Colonic mucosa (tissue), 4 donors: ENCODE measurements around the gene PPP1R8. TPM values are rescaled to one million over a fixed set of nuclear protein-coding genes. Genes with fewer than 3 reads are reported as not detected.

Experiments
- DNase-seq: peaks from one replicate; pipeline ENCODE4 v3.0.0-alpha.2; 2020
- H3K27ac ChIP-seq: fragments of 200-600 bp; one replicate; pipeline ENCODE4 v1.8.0; 2021
- H3K27me3 ChIP-seq: fragments of 200-600 bp; one replicate; pipeline ENCODE4 v1.8.0; 2021
- H3K36me3 ChIP-seq: fragments of 200-600 bp; one replicate; pipeline ENCODE4 v1.8.0; 2021
- H3K4me1 ChIP-seq: fragments of 200-600 bp; one replicate; pipeline ENCODE4 v1.8.0; 2021; ENCODE audit warnings: mild to moderate bottlenecking
- H3K4me3 ChIP-seq: fragments of 200-600 bp; one replicate; pipeline ENCODE4 v1.8.0; 2021
- H3K9ac ChIP-seq, 2 donors: one replicate each; pipeline ENCODE4 v1.7.0; 2013; ENCODE audit warnings: control low read depth in 2 of 2, low read depth in 2 of 2, low read length in 2 of 2
- H3K9me3 ChIP-seq: fragments of 200-600 bp; one replicate; pipeline ENCODE4 v1.8.0; 2021
- CTCF ChIP-seq: fragments of 200-600 bp; IDR thresholded peaks from one replicate; pipeline ENCODE4 v1.8.0; 2022; ENCODE audit warnings: antibody characterized with exemption, mild to moderate bottlenecking
- intact Hi-C: fragments of 100-400 bp; cut with DNase I; formaldehyde crosslinking; loops from one replicate; pipeline ENCODE4 v1.14.1; 2022
- total RNA-seq, 2 donors: library from RNA; stranded (reverse); fragmentation: NEBNext Ultra II Directional in 1 of 2; extraction: Animal tissue kit (Norgen Biotek cat#: 25700) in 1 of 2; gene quantifications; one replicate each; pipeline ENCODE4 v1.2.1, GENCODE V29; 2021
- donor health status: healthy.
- donor health status: DM: no; HTN: no; CAD: no.
- donor health status: DM: no; HTN: no; CAD: no.

The PPP1R8 gene
- total RNA-seq, 2 donors from 2014 or later: 31.8 to 39.2 TPM

DNA sequence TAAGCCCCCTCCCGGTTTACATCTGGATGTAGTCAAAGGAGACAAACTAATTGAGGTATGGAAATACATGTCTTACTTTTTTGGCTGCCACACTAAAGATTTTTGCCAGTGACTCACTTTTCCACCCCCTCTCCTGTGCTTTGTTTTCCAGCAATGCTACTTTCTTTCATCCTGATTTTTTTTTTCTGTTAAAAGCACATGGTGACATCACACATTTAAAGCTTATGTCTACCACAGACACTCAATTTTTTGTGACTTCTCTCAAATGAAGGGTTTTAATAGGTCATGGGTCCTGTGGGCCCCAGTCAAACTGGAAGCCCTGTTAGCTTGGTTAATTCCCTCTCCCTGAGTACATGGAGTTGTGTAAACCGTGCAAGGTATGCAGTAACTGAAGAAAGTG, 2.2 kb downstream of the PPP1R8 start:
- H3K9ac ChIP-seq: no peak overlapping the region
- intact Hi-C loops: no loop called here

GRCh38 chr1:27833470-27833869, 2.9 kb downstream of the PPP1R8 start:
- intact Hi-C loops: no loop called here
- H3K4me1 ChIP-seq: peaks cover 8% of the 10 kb centered on the region
- TF ChIP-seq CTCF: no peak
- no peak overlapping the region for H3K4me3 ChIP-seq
- no peaks in the 10 kb centered on the region for H3K9me3 ChIP-seq
- no peaks in the 10 kb centered on the region for H3K36me3 ChIP-seq
- H3K27ac ChIP-seq: no peak overlapping the region
- no peak for DNase-seq
- no peak overlapping the region for H3K9ac ChIP-seq
- no peaks in the 10 kb centered on the region for H3K27me3 ChIP-seq

More for the DNA sequence above, 2.2 kb downstream of the PPP1R8 start:
- Histone ChIP-seq H3K27ac (no peak overlapping the region), H3K36me3 (no peaks in the 10 kb centered on the region), H3K9me3 (no peaks in the 10 kb centered on the region), H3K4me3 (no peak overlapping the region), H3K27me3 (no peaks in the 10 kb centered on the region), H3K4me1 (peaks cover 8% of the 10 kb centered on the region)
- DNase-seq: no peak
- TF ChIP-seq CTCF: no peak

DNA sequence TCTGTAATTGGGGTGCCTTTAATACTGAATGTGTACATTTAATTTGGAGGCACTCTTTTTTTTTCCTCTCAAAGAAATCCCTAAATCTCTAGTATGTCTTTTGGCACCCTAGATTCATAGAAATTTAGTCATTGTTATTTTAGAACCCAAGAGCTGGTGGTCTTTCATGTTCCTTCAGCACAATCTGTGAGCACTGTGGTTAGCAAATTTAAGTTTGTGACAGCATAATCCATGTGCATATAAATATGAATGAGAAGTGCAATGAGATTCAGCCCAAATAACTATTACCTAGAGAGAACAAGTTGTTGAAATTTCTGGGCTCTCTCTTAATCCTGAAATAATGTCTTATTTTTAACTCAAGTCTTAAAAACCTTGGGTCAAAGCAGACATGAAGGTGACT, 4.5 kb downstream of the PPP1R8 start:
- Histone ChIP-seq H3K4me1 (peaks cover 8% of the 10 kb centered on the region), H3K27me3 (no peaks in the 10 kb centered on the region), H3K36me3 (peaks cover 9% of the 10 kb centered on the region), H3K4me3 (no peak overlapping the region), H3K9ac (no peak overlapping the region), H3K9me3 (no peaks in the 10 kb centered on the region), H3K27ac (no peak overlapping the region)
- intact Hi-C loops: no loop called here
- DNase-seq: no peak
- no peak for TF ChIP-seq CTCF

- no peak for DNase-seq
- Histone ChIP-seq H3K9ac (no peak overlapping the region), H3K4me1 (peaks cover 8% of the 10 kb centered on the region), H3K36me3 (peaks cover 9% of the 10 kb centered on the region), H3K27ac (no peak overlapping the region), H3K9me3 (no peaks in the 10 kb centered on the region), H3K27me3 (no peaks in the 10 kb centered on the region), H3K4me3 (no peak overlapping the region)
- intact Hi-C loops: no loop called here
- no peak for TF ChIP-seq CTCF
Measured at GRCh38 chr1:27835501-27835900, 4.9 kb downstream of the PPP1R8 start.

- no peaks in the 10 kb centered on the region for H3K27me3 ChIP-seq
- peaks cover 9% of the 10 kb centered on the region for H3K36me3 ChIP-seq
- no peak for TF ChIP-seq CTCF
- no peaks in the 10 kb centered on the region for H3K9me3 ChIP-seq
- H3K4me1 ChIP-seq: no peaks in the 10 kb centered on the region
- H3K27ac ChIP-seq: no peak overlapping the region
- no peak overlapping the region for H3K9ac ChIP-seq
- intact Hi-C loops: no loop called here
- no peak for DNase-seq
- H3K4me3 ChIP-seq: no peak overlapping the region
Measured at GRCh38 chr1:27849951-27850350, 19.4 kb downstream of the PPP1R8 start.

GRCh38 chr1:27855085-27855484, 24.5 kb downstream of the PPP1R8 start:
- Histone ChIP-seq H3K36me3 (no peaks in the 10 kb centered on the region), H3K4me3 (no peak overlapping the region), H3K27me3 (no peaks in the 10 kb centered on the region), H3K9ac (no peak overlapping the region), H3K9me3 (no peaks in the 10 kb centered on the region), H3K4me1 (no peaks in the 10 kb centered on the region), H3K27ac (no peak overlapping the region)
- no peak for DNase-seq
- no peak for TF ChIP-seq CTCF
- intact Hi-C loops: no loop called here
